Activated CD4-positive, alpha-beta T cell treated with anti-CD3 and anti-CD28 coated beads for 36 hours (primary cell): ENCODE measurements around the gene ZG16B. TPM values are rescaled to one million over a fixed set of nuclear protein-coding genes. Genes with fewer than 3 reads are reported as not detected.

ENCODE experiments used
- ATAC-seq: fragments of 200-7000 bp; cut with Tn5 transposase; one replicate; pipeline ENCODE4 v1.10.0; 2021; ENCODE audit warnings: mild to moderate bottlenecking, moderate library complexity
- CTCF ChIA-PET: fragments of 350-600 bp; sonication (Branson Sonifier 250); formaldehyde crosslinking; loops from one replicate; lab custom pipeline; 2021; ENCODE audit warnings: antibody characterized with exemption; lab: Charles Lee
- POLR2A ChIA-PET: fragments of 350-600 bp; sonication (Branson Sonifier 250); formaldehyde crosslinking; loops from one replicate; lab custom pipeline; 2021; ENCODE audit warnings: antibody characterized with exemption, inconsistent platforms; lab: Charles Lee
- DNase-seq: peaks from one replicate; pipeline ENCODE4 v3.0.0-alpha.2; 2020
- H3K27ac Mint-ChIP-seq: one replicate; pipeline ENCODE4 v1.8.0; 2021; ENCODE audit warnings: mixed read lengths
- H3K27me3 Mint-ChIP-seq: one replicate; pipeline ENCODE4 v1.8.0; 2021; ENCODE audit warnings: mixed read lengths
- H3K36me3 Mint-ChIP-seq: one replicate; pipeline ENCODE4 v1.8.0; 2021; ENCODE audit warnings: low read depth, mixed read lengths
- H3K4me1 Mint-ChIP-seq: one replicate; pipeline ENCODE4 v1.8.0; 2021; ENCODE audit warnings: mixed read lengths
- H3K4me3 Mint-ChIP-seq: one replicate; pipeline ENCODE4 v1.8.0; 2021; ENCODE audit warnings: mild to moderate bottlenecking, moderate library complexity, mixed read lengths
- H3K9me3 Mint-ChIP-seq: one replicate; pipeline ENCODE4 v1.8.0; 2021; ENCODE audit warnings: low read depth, mixed read lengths
- intact Hi-C, 2 experiments: fragments of 100-400 bp; cut with DNase I in 1 of 2; cut with micrococcal nuclease in 1 of 2; formaldehyde crosslinking; loops; one replicate each; pipeline versions ENCODE4 v1.14.2 to v1.15.1; 2022 to 2024; cut with DNase I, micrococcal nuclease
- total RNA-seq, 2 experiments: library from RNA; stranded (reverse); gene quantifications; one replicate each; pipeline ENCODE4 v1.2.3, GENCODE V29; 2021

The ZG16B gene
- total RNA-seq, 2 experiments from 2014 or later = 0.65 to 1.2 TPM

DNA sequence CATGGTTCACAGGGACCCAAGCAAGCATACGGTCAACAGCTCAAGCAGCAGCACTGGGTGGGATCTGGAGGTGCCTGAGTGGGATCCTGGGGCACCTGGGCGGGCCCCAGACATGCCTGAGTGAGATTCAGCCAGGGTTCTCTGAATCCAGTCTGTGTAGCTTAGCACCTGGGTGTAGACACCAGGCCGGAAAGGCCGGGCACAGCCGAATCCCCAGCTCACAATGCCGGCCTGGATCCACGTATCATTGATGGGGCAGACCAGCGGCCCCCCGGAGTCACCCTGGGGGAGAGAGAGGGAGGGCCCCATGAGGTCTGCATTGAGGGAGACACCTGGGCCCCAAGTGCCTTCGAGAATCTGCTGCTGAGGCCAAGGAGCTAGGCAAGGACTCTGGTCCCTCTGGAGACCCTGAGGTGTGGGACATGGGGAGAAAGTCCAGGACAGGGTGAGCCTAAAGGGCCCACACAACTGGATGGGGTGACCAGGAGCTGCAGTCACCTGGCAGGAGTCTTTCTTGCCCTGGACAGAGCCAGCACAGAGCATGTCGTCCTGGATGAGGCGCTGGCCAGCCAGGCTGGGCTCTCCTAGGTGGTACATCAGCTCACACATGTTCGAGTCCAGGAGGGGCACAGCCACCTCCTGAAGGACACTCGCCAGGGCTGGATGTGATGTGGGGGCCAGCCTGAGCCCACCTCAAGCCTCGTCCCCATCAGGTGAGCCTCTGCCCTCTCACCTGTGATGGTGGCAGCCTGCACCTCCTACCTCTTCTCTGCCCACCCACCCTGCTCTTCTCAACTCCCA is 9.7 kb downstream of the ZG16B start:
- no peaks in the 10 kb centered on the region for H3K9me3 Mint-ChIP-seq
- intact Hi-C loops = loop anchor here (1.0 to 2.0 kb wide), 4 partner anchors 29 to 87 kb away; no protein-coding TSS in a partner anchor
- H3K36me3 Mint-ChIP-seq = no peaks in the 10 kb centered on the region
- ATAC-seq (no peak), DNase-seq (no peak)
- H3K27ac Mint-ChIP-seq = no peak overlapping the region
- H3K4me3 Mint-ChIP-seq = no peak overlapping the region
- CTCF ChIA-PET = interaction anchor here (0.6 to 3.5 kb wide), 14 partner anchors 8 to 615 kb away, joined by 3 to 33 read pairs (median 4); partner anchors contain the start of genes FLYWCH1 and PKMYT1
- H3K27me3 Mint-ChIP-seq = peaks cover 3% of the 10 kb centered on the region
- POLR2A ChIA-PET = no interaction called here
- H3K4me1 Mint-ChIP-seq = peaks cover 31% of the 10 kb centered on the region

DNA sequence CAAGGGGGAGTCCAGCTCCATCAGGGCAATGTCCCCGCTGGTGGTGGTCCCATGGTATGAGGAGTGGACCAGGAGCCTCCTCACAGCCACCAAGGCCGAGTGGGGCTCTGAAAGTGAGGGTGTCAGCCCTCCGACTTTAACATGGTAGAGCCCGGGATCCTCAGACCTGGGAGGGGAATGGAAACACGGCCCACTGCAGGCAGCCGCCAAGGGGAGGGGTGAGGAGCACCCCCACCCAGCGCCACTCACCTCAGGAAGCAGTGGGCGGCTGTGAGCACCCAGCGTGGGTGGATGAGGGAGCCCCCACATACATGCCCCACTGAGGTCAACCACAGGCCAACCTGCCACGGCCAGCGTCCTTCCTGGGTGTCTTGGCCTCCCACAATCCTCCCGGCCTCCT is 10.8 kb downstream of the ZG16B start:
- Mint-ChIP-seq H3K4me1 (peaks cover 31% of the 10 kb centered on the region), H3K4me3 (no peak overlapping the region), H3K9me3 (peaks cover 2% of the 10 kb centered on the region), H3K27me3 (peaks cover 3% of the 10 kb centered on the region), H3K27ac (no peak overlapping the region), H3K36me3 (no peaks in the 10 kb centered on the region)
- intact Hi-C loops = no loop called here
- ATAC-seq (no peak), DNase-seq (no peak)
- POLR2A ChIA-PET = no interaction called here
- CTCF ChIA-PET = interaction anchor here (0.6 to 3.5 kb wide), 3 partner anchors 27 to 112 kb away, joined by 3 to 33 read pairs (median 4); no protein-coding TSS in a partner anchor

DNA sequence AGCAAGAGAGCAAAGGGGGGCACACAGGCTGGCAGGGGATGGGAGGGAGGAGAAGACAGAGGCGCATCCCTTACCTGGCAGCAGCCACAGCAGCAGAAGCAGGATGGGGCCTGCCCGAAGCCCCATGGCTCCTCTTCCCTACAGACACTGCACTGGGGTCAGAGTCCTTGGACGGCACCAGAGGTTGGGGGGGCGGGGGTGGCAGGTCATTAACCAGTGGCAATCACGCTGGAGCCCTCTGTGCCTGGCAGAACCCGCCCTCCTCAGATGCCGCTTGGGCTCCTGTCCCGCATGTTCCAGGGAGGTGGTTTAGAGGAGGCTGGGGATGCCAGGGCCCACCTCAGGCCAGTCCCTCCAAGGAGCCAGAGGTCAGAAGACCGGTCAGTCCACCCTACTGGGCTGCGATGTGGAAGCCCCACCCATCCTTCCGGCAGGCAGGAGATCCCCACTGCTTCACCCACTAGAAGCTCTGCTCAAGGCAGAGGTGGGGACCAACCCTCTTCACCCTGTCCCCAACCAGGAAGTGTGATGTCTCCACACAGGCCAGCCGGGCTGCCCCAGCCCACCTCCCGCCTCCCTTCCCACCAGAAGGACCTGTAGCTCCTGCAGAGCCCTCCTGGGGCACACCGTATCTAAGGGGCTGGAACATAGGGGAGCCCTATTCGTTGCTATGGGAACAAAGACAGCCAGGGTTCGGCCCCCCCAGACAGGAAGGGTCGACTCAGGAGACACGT is 11.7 kb downstream of the ZG16B start:
- peak overlapping the region; percentile 86 for H3K27ac Mint-ChIP-seq
- no peak for DNase-seq
- H3K4me1 Mint-ChIP-seq = peaks cover 38% of the 10 kb centered on the region
- H3K9me3 Mint-ChIP-seq = peaks cover 2% of the 10 kb centered on the region
- ChIA-PET POLR2A (no interaction called here), CTCF (interaction anchor here (0.7 to 1.4 kb wide), 2 partner anchors 27 to 80 kb away, joined by 3 to 12 read pairs; no protein-coding TSS in a partner anchor)
- peak; percentile 21 for ATAC-seq
- intact Hi-C loops = loop anchor here in 1 of 2 experiments (1.0 kb wide), 2 partner anchors 27 to 120 kb away; no protein-coding TSS in a partner anchor
- H3K36me3 Mint-ChIP-seq = no peaks in the 10 kb centered on the region
- peaks cover 3% of the 10 kb centered on the region for H3K27me3 Mint-ChIP-seq
- peak overlapping the region; percentile 63 for H3K4me3 Mint-ChIP-seq

DNA sequence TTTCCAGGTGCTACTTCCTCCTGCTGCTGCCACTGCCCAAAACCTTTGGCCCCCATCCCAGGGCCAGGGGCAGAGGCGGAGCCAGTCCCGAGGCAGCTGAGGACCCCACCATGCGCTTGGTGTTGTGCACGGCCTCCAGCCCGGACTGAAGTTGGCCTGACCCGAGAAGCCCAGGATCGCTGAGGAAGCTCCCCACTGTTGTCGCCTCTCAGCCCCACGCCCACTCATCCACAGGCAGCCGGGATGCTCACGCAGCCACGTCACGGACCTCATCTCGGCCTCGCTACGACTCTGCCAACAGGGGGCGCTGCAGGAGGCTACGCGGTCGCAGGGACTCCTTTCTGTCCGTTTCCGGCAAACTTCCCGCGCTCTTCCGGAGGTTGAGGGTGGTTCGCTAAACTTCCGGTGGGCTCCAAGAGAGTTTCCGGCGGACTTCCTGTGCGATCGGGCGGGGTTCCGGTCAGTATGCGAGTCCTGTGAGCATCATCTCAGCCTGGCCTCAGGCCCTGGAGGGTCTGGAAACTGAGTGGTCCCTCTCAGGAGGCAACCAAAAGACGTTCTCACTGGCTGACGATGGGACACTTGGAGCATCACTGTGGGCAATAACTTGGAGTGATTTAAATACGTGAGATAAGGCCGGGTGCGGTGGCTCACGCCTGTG is 12.4 kb downstream of the ZG16B start:
- Mint-ChIP-seq H3K36me3 (no peaks in the 10 kb centered on the region), H3K27ac (peak overlapping the region; percentile 86), H3K9me3 (peaks cover 2% of the 10 kb centered on the region), H3K4me1 (peaks cover 42% of the 10 kb centered on the region), H3K4me3 (peak overlapping the region; percentile 63), H3K27me3 (peaks cover 1% of the 10 kb centered on the region)
- ChIA-PET POLR2A (no interaction called here), CTCF (interaction anchor here (0.7 to 2.4 kb wide), 4 partner anchors 12 to 79 kb away, joined by 3 to 12 read pairs (median 7); partner anchors contain the start of gene FLYWCH1)
- ATAC-seq (peak; percentile 71), DNase-seq (peak; percentile 91)
- intact Hi-C loops = loop anchor here in 1 of 2 experiments (1.0 kb wide), 2 partner anchors 26 to 121 kb away; no protein-coding TSS in a partner anchor

DNA sequence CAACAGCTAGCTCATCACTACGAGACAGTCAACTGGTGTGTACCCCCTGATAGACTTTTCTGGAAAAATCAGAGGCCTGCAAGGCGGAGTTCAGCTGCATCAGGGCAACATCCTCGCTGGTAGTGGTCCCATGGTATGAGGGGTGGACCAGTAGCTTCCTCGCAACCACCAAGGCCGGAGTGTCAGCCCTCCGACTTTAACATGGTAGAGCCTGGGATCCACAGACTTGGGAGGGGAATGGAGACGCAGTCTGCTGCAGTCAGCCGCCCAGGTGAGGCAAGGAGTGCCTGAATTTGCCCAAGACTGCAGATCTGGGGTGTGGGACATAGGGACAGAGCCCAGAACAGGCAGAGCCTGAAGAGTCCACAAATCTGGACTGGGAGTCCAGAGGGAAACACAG is 13.4 kb downstream of the ZG16B start:
- POLR2A ChIA-PET = no interaction called here
- Mint-ChIP-seq H3K4me1 (peaks cover 40% of the 10 kb centered on the region), H3K9me3 (peaks cover 2% of the 10 kb centered on the region), H3K36me3 (no peaks in the 10 kb centered on the region), H3K27ac (no peak overlapping the region), H3K27me3 (no peaks in the 10 kb centered on the region), H3K4me3 (no peak overlapping the region)
- intact Hi-C loops = no loop called here
- CTCF ChIA-PET = interaction anchor here (1.0 to 2.4 kb wide), 4 partner anchors 11 to 79 kb away, joined by 3 to 11 read pairs (median 4); partner anchors contain the start of gene FLYWCH1
- no peak for DNase-seq
- no peak for ATAC-seq

DNA sequence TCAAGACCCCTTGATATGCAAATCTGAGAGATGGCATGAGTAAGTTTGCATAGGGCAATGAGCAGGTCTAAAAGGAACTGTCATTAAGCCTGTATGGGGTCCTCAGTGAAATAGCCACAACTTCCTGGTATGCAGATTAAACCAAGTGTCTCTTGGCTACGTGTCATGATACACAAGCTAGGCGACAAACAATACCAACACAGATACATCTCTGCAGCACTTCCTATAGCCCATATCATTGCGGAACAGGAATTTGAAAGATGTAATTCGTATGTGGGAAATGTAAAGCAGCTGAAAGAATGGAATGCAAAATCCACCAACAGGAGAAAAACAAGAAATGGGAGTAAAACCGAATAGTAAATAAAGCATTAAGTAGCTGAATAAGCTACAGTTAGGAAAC is 15.0 kb downstream of the ZG16B start:
- intact Hi-C loops = no loop called here
- no peak for DNase-seq
- no peak overlapping the region for H3K4me3 Mint-ChIP-seq
- ChIA-PET POLR2A (no interaction called here), CTCF (interaction anchor here (0.6 to 2.4 kb wide), 5 partner anchors 9 to 67 kb away, joined by 3 to 13 read pairs (median 10); partner anchors contain the start of gene FLYWCH2)
- H3K9me3 Mint-ChIP-seq = peaks cover 2% of the 10 kb centered on the region
- H3K27me3 Mint-ChIP-seq = peaks cover 4% of the 10 kb centered on the region
- H3K36me3 Mint-ChIP-seq = no peaks in the 10 kb centered on the region
- no peak overlapping the region for H3K27ac Mint-ChIP-seq
- ATAC-seq = no peak
- peaks cover 29% of the 10 kb centered on the region for H3K4me1 Mint-ChIP-seq

DNA sequence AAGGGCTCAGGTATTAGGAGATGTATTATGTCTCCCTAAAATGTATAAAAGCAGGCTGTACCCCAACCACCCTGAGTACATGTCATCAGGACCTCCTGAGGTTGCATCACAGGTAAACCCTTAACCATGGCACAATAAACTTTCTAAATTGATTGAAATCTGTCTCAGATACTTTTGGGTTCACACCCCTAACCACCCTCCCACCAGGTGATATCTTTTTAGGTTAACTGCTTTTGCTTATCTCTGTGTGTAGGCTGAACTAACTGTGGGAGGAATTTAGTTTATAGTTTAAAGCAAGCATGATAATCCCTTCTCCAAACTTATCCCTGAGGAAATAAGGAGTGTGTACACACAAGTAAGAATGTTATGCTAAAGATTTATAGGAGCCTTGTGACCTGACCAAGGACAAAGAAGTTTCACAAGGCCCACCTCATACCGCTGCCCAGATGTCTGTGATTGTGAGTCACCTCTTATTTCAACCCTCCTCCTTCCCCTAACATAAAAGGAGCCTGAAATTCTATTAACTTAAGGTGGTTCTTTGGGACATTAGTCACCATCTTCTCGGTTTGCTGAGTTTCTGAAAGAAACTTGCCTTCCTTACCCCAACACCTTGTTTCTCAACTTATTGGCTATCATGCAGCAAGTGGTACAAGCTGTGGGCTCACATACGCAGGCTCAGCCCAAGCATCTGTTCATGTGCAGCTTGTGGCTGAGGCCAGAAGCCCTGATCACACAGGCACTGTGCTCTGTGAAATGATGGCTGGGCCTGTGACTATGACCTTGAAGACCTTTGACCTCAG is 16.6 kb downstream of the ZG16B start:
- peaks cover 4% of the 10 kb centered on the region for H3K27me3 Mint-ChIP-seq
- CTCF ChIA-PET = no interaction called here
- H3K27ac Mint-ChIP-seq = no peak overlapping the region
- intact Hi-C loops = no loop called here
- H3K9me3 Mint-ChIP-seq = peaks cover 2% of the 10 kb centered on the region
- H3K4me3 Mint-ChIP-seq = no peak overlapping the region
- no peak for DNase-seq
- peaks cover 21% of the 10 kb centered on the region for H3K4me1 Mint-ChIP-seq
- ATAC-seq = peak; percentile 61
- POLR2A ChIA-PET = no interaction called here
- no peaks in the 10 kb centered on the region for H3K36me3 Mint-ChIP-seq

DNA sequence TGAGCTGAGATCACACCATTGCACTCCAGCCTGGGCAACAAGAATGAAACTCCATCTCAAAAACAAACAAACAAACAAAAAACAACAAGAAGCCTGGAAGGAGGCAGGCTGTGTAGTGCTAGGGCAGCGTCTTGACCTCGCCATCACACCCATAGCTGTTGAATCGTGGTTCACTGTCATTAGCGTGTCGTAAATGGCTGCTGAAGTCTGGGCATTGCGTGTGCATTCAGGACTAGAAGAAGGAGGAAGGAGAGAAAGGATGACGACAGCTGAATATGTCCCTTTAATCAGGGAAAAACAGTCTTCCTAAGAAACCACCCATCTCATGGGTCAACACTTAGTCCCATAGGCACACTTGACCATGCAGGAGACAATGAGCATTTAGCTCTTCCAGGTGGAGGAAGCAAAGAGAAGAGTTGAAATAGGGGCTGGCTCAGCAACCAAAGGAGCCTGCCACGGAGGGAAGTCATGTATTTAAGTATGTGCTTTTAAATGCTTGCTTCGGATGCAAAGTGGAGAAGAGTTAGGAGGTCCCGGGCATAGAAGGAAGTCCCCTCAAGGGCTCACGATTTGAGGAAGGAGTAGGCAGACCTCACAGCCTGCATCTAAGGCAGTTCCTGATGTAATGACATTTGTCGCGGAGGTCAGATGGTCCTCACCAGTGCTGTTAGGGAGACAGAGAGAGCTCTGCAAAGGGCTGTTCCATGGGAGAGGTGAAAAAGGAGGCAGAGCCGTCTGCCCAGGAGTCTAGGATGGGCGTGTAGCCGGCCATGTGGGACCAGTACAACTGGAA is 19.0 kb downstream of the ZG16B start:
- POLR2A ChIA-PET = no interaction called here
- H3K36me3 Mint-ChIP-seq = no peaks in the 10 kb centered on the region
- no peak for ATAC-seq

DNA sequence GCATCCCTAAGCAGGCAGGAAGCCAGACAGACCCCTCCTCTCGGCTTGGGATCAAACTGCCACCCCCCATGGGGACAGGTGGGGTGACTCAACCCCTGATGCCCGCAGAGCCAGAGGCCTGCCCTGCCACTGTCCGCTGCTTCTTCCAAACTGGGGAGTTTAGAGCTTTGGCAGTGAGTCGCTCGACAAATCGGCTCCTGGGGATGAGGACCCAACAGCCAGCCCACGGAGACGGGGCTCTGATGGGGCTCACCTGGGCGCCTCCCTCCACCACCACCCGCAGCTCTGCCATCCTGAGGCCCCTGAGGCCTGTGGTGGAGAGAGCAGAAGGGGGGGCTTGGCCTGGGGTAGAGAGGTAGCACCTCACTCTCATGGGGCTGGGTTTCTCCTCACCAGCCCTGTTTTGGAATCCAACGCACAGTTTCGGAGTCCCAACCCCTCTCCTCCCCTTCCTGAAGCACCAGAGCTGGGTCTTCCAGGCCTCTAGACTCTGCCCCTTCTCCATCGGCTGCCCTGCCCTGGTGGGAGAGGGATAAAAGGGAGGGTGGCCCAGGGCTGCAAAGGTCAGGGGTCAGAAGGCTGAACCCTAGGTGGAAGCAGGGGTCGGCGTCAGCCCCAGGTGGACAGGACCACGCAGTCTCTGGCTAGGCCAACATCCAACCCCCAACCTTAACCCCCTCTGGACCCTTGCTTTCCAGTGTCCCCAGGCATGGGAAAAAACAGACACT is 22.1 kb downstream of the ZG16B start:
- ATAC-seq (no peak), DNase-seq (no peak)
- no peaks in the 10 kb centered on the region for H3K36me3 Mint-ChIP-seq
- peaks cover under 1% of the 10 kb centered on the region for H3K4me1 Mint-ChIP-seq
- peaks cover 10% of the 10 kb centered on the region for H3K9me3 Mint-ChIP-seq
- H3K27me3 Mint-ChIP-seq = peaks cover 4% of the 10 kb centered on the region
- no peak overlapping the region for H3K4me3 Mint-ChIP-seq
- ChIA-PET CTCF (no interaction called here), POLR2A (no interaction called here)
- intact Hi-C loops = no loop called here
- no peak overlapping the region for H3K27ac Mint-ChIP-seq

More for the DNA sequence above, 19.0 kb downstream of the ZG16B start:
- CTCF ChIA-PET = interaction anchor here (1.9 kb wide), 1 partner anchor 19 kb away, joined by 5 read pairs; no protein-coding TSS in a partner anchor
- peaks cover 5% of the 10 kb centered on the region for H3K9me3 Mint-ChIP-seq
- peaks cover 12% of the 10 kb centered on the region for H3K4me1 Mint-ChIP-seq
- H3K27me3 Mint-ChIP-seq = peaks cover 4% of the 10 kb centered on the region
- no peak overlapping the region for H3K27ac Mint-ChIP-seq
- no peak overlapping the region for H3K4me3 Mint-ChIP-seq
- DNase-seq = no peak
- intact Hi-C loops = no loop called here
